ENCODE data around the gene TRMT44. TPM values are rescaled to one million over a fixed set of nuclear protein-coding genes. Genes with fewer than 3 reads are reported as not detected.

The TRMT44 gene
- total RNA-seq, 1 experiment from 2014 or later = 15.3 TPM

GRCh38 chr4:8394061-8394519, 46.5 kb upstream of the TRMT44 start:
- Histone ChIP-seq H3F3A (ENCODE audit: low read length, unreplicated experiment) (no peaks in the 10 kb centered on the region), H3K9me3 (ENCODE audit: low read length) (no peaks in the 10 kb centered on the region), H3K36me3 (ENCODE audit: low read depth, low read length) (no peaks in the 10 kb centered on the region), H3K4me2 (ENCODE audit: low read length) (peak overlapping the region; percentile 24; the same call in 1 of the 2 replicates), H3K9ac (ENCODE audit: low read length) (no peak overlapping the region), H2AFZ (ENCODE audit: low read length) (no peak overlapping the region), H3K79me2 (ENCODE audit: low read length) (no peaks in the 10 kb centered on the region), H3K27ac (ENCODE audit: low read length) (0 out of 2 replicates have a peak overlapping the region, but pooled peaks have one; percentile 15), H3K27me3 (ENCODE audit: low read length) (no peaks in the 10 kb centered on the region), H3K4me1 (ENCODE audit: insufficient read depth, low read length) (peaks cover 28% of the 10 kb centered on the region), H3K4me3 (ENCODE audit: low read length) (no peak overlapping the region), H4K20me1 (ENCODE audit: low read length) (no peaks in the 10 kb centered on the region), H3K9me2 (replicated peaks; ENCODE audit: low read length) (no peaks in the 10 kb centered on the region)
- TF ChIP-seq EZH2phosphoT487 (IDR thresholded peaks at IDR 0.05; ENCODE audit: borderline replicate concordance, low read length) = no peak
- no peak for TF ChIP-seq EZH2 (IDR thresholded peaks at IDR 0.05; ENCODE audit: low read length, unreplicated experiment)
- TF ChIP-seq CTCF (conservative IDR thresholded peaks at IDR 0.05; ENCODE audit: low read depth, low read length) = no peak
- ChIA-PET POLR2A (ENCODE audit: unreplicated experiment) (interaction anchor here (0.6 kb wide), 1 partner anchor 79 kb away, joined by 4 read pairs; no protein-coding TSS in a partner anchor), CTCF (interaction anchor here (1.3 kb wide), 1 partner anchor 152 kb away, joined by 6 read pairs; no protein-coding TSS in a partner anchor)
- BruUV-seq (replicated peaks) = no TSS peak
- intact Hi-C loops (cut with micrococcal nuclease) = no loop called here
- DNase-seq = no peak
- no peak; the same call in 1 of the 2 replicates for ATAC-seq

- CTCF ChIA-PET = no interaction called here
- no peak overlapping the region for H3K4me2 ChIP-seq (ENCODE audit: low read length)
- intact Hi-C loops (cut with micrococcal nuclease) = no loop called here
These were observed 45.8 kb upstream of the TRMT44 start for GRCh38 chr4:8394806-8395205.

More at GRCh38 chr4:8394806-8395205, 45.8 kb upstream of the TRMT44 start:
- H3F3A ChIP-seq (ENCODE audit: low read length, unreplicated experiment) = no peaks in the 10 kb centered on the region
- H2AFZ ChIP-seq (ENCODE audit: low read length) = no peak overlapping the region
- no peaks in the 10 kb centered on the region for H3K9me3 ChIP-seq (ENCODE audit: low read length)
- DNase-seq = no peak
- no peak for ATAC-seq
- no peaks in the 10 kb centered on the region for H3K79me2 ChIP-seq (ENCODE audit: low read length)
- H3K4me1 ChIP-seq (ENCODE audit: insufficient read depth, low read length) = peaks cover 28% of the 10 kb centered on the region
- TF ChIP-seq CTCF (conservative IDR thresholded peaks at IDR 0.05; ENCODE audit: low read depth, low read length) (no peak), EZH2phosphoT487 (IDR thresholded peaks at IDR 0.05; ENCODE audit: borderline replicate concordance, low read length) (no peak), EZH2 (IDR thresholded peaks at IDR 0.05; ENCODE audit: low read length, unreplicated experiment) (no peak)
- H3K9ac ChIP-seq (ENCODE audit: low read length) = no peak overlapping the region
- H3K9me2 ChIP-seq (replicated peaks; ENCODE audit: low read length) = no peaks in the 10 kb centered on the region
- BruUV-seq (replicated peaks) = no TSS peak
- no peaks in the 10 kb centered on the region for H4K20me1 ChIP-seq (ENCODE audit: low read length)
- no peaks in the 10 kb centered on the region for H3K27me3 ChIP-seq (ENCODE audit: low read length)
- POLR2A ChIA-PET (ENCODE audit: unreplicated experiment) = no interaction called here
- H3K4me3 ChIP-seq (ENCODE audit: low read length) = no peak overlapping the region
- H3K36me3 ChIP-seq (ENCODE audit: low read depth, low read length) = no peaks in the 10 kb centered on the region
- no peak overlapping the region for H3K27ac ChIP-seq (ENCODE audit: low read length)

Data from PC-3 (cell line).